H9 (cell line): ENCODE measurements around the gene IL17F. TPM values are rescaled to one million over a fixed set of nuclear protein-coding genes. Genes with fewer than 3 reads are reported as not detected.

Experiments
- DNase-seq: peaks from one replicate; pipeline ENCODE4 v3.0.0-alpha.2; 2017
- H2AFZ ChIP-seq: one replicate; pipeline ENCODE4 v1.6.1; 2013; ENCODE audit warnings: mild to moderate bottlenecking, low read length, control low read depth, moderate library complexity
- H2AK5ac ChIP-seq: 2 replicates; pipeline ENCODE4 v1.6.1; 2013; ENCODE audit warnings: low read length, control low read depth, mixed read lengths; ENCODE audit not compliant: insufficient read length
- H2BK120ac ChIP-seq: one replicate; pipeline ENCODE4 v1.6.1; 2013; ENCODE audit warnings: low read depth, mild to moderate bottlenecking, low read length, control low read depth, inconsistent platforms; ENCODE audit not compliant: poor library complexity, severe bottlenecking
- H2BK12ac ChIP-seq: 2 replicates; pipeline ENCODE4 v1.6.1; 2013; ENCODE audit warnings: low read length, control low read depth, mixed read lengths, low read depth; ENCODE audit not compliant: insufficient read length
- H2BK15ac ChIP-seq: 2 replicates; pipeline ENCODE4 v1.6.1; 2013; ENCODE audit warnings: low read depth, low read length, control low read depth
- H2BK20ac ChIP-seq: one replicate; pipeline ENCODE4 v1.6.1; 2013; ENCODE audit warnings: low read depth, mild to moderate bottlenecking, low read length, control low read depth, inconsistent platforms; ENCODE audit not compliant: poor library complexity, severe bottlenecking
- H2BK5ac ChIP-seq: 2 replicates; pipeline ENCODE4 v1.6.1; 2013; ENCODE audit warnings: low read length, control low read depth, mixed read lengths; ENCODE audit not compliant: insufficient read length
- H3K14ac ChIP-seq: 2 replicates; pipeline ENCODE4 v1.6.1; 2013; ENCODE audit warnings: low read length, control low read depth; ENCODE audit not compliant: insufficient read depth
- H3K18ac ChIP-seq: 2 replicates; pipeline ENCODE4 v1.6.1; 2013; ENCODE audit warnings: low read depth, mild to moderate bottlenecking, mixed read lengths, low read length, control low read depth; ENCODE audit not compliant: insufficient read length
- H3K23ac ChIP-seq: 2 replicates; pipeline ENCODE4 v1.6.1; 2013; ENCODE audit warnings: low read length, control low read depth, mixed read lengths, low read depth; ENCODE audit not compliant: insufficient read length
- H3K23me2 ChIP-seq: 2 replicates; pipeline ENCODE4 v1.6.1; 2013; ENCODE audit warnings: low read depth, mild to moderate bottlenecking, mixed read lengths, low read length, control low read depth; ENCODE audit not compliant: insufficient read length, poor library complexity, severe bottlenecking
- H3K27ac ChIP-seq: 2 replicates; pipeline ENCODE4 v1.5.1; 2013; ENCODE audit warnings: low read length, control low read depth, mixed read lengths, low read depth; ENCODE audit not compliant: insufficient read length
- H3K27me3 ChIP-seq: 2 replicates; pipeline ENCODE4 v1.6.1; 2013; ENCODE audit warnings: low read length, control low read depth, inconsistent platforms; ENCODE audit not compliant: insufficient read depth
- H3K4ac ChIP-seq: 2 replicates; pipeline ENCODE4 v1.6.1; 2013; ENCODE audit warnings: low read depth, mild to moderate bottlenecking, control low read depth, inconsistent platforms, low read length, moderate library complexity
- H3K4me1 ChIP-seq: 2 replicates; pipeline ENCODE4 v1.6.1; 2013; ENCODE audit warnings: low read length, control low read depth, inconsistent platforms; ENCODE audit not compliant: insufficient read depth
- H3K4me2 ChIP-seq: 2 replicates; pipeline ENCODE4 v1.6.1; 2013; ENCODE audit warnings: low read length, control low read depth, mixed read lengths; ENCODE audit not compliant: insufficient read length, insufficient read depth
- H3K56ac ChIP-seq: 2 replicates; pipeline ENCODE4 v1.6.1; 2013; ENCODE audit warnings: low read depth, mild to moderate bottlenecking, mixed read lengths, low read length, control low read depth; ENCODE audit not compliant: insufficient read length
- H3K79me1 ChIP-seq: 2 replicates; pipeline ENCODE4 v1.6.1; 2013; ENCODE audit warnings: low read depth, mild to moderate bottlenecking, moderate library complexity, low read length, control low read depth, inconsistent platforms; ENCODE audit not compliant: insufficient read depth, poor library complexity, severe bottlenecking
- H3K79me2 ChIP-seq: 2 replicates; pipeline ENCODE4 v1.6.1; 2013; ENCODE audit warnings: low read length, control low read depth, inconsistent platforms; ENCODE audit not compliant: insufficient read depth
- H3K9ac ChIP-seq: 2 replicates; pipeline ENCODE4 v1.6.1; 2013; ENCODE audit warnings: low read length, control low read depth, mixed read lengths; ENCODE audit not compliant: insufficient read length; ENCODE audit errors: extremely low read depth
- H3K9me3 ChIP-seq: one replicate; pipeline ENCODE4 v1.6.1; 2013; ENCODE audit warnings: low read depth, low read length, inconsistent platforms; ENCODE audit not compliant: control insufficient read depth
- H3T11ph ChIP-seq: one replicate; pipeline ENCODE4 v1.6.1; 2013; ENCODE audit warnings: mild to moderate bottlenecking, low read length, control low read depth, inconsistent platforms
- H4K20me1 ChIP-seq: one replicate; pipeline ENCODE4 v1.6.1; 2013; ENCODE audit not compliant: control insufficient read depth, insufficient read length, insufficient read depth
- H4K5ac ChIP-seq: 2 replicates; pipeline ENCODE4 v1.6.1; 2013; ENCODE audit warnings: low read depth, mild to moderate bottlenecking, mixed read lengths, low read length, control low read depth; ENCODE audit not compliant: insufficient read length
- H4K8ac ChIP-seq: replicated peaks from 2 replicates; pipeline ENCODE4 v1.6.1; 2013; ENCODE audit warnings: low read length, control low read depth, mixed read lengths, low read depth; ENCODE audit not compliant: insufficient read length
- H4K91ac ChIP-seq: 2 replicates; pipeline ENCODE4 v1.6.1; 2013; ENCODE audit warnings: low read depth, mild to moderate bottlenecking, moderate library complexity, mixed read lengths, low read length, control low read depth; ENCODE audit not compliant: insufficient read length
- H3K27ac Mint-ChIP-seq, 3 experiments: 2 replicates in 2 of 3; 3 replicates in 1 of 3; pipeline ENCODE4 v1.8.0; 2020 to 2021; ENCODE audit warnings: mixed read lengths in 3 of 3, mild to moderate bottlenecking in 1 of 3, moderate library complexity in 1 of 3
- H3K27me3 Mint-ChIP-seq: 2 replicates; pipeline ENCODE4 v1.8.0; 2021; ENCODE audit warnings: low read depth, mild to moderate bottlenecking, moderate library complexity, mixed read lengths
- H3K36me3 Mint-ChIP-seq, 3 experiments: 2 replicates in 2 of 3; 3 replicates in 1 of 3; pipeline ENCODE4 v1.8.0; 2020 to 2021; ENCODE audit warnings: low read depth in 3 of 3, mixed read lengths in 3 of 3; ENCODE audit not compliant: insufficient read depth in 1 of 3
- H3K4me1 Mint-ChIP-seq, 2 experiments: 2 replicates each; pipeline ENCODE4 v1.8.0; 2020; ENCODE audit warnings: mixed read lengths in 2 of 2
- H3K4me3 Mint-ChIP-seq, 2 experiments: 2 replicates in 1 of 2; 3 replicates in 1 of 2; pipeline ENCODE4 v1.8.0; 2020 to 2021; ENCODE audit warnings: mild to moderate bottlenecking in 2 of 2, mixed read lengths in 2 of 2, moderate library complexity in 1 of 2
- H3K9me3 Mint-ChIP-seq, 2 experiments: 2 replicates in 1 of 2; 3 replicates in 1 of 2; pipeline ENCODE4 v1.8.0; 2020; ENCODE audit warnings: mild to moderate bottlenecking in 2 of 2, mixed read lengths in 2 of 2, moderate library complexity in 1 of 2
- CTCF ChIP-seq: fragments of 200-600 bp; sonication (generic); conservative IDR thresholded peaks from 3 replicates; pipeline ENCODE4 v1.8.0; 2021; ENCODE audit warnings: antibody characterized with exemption, mild to moderate bottlenecking
- WGBS: extraction: QIAGEN DNeasy Blood & Tissue Kit; methylation state at CpG from one replicate; pipeline ENCODE4 v1.1.7; 2013; ENCODE audit warnings: missing lambda C conversion rate, low lambda C conversion rate, mixed read lengths; ENCODE audit not compliant: insufficient read length; ENCODE audit errors: extremely low coverage; 5-methylcytosine and 5-hydroxymethylcytosine counted together
- total RNA-seq: library from RNA; stranded (reverse); gene quantifications from 2 replicates; pipeline ENCODE4 v1.2.1, GENCODE V29; 2021

Gene IL17F
- total RNA-seq, 1 experiment from 2014 or later = not detected

GRCh38 chr6:52233005-52233404 is 11.3 kb downstream of the IL17F start:
- Histone ChIP-seq H3K79me2 (no peaks in the 10 kb centered on the region), H2BK20ac (no peak overlapping the region), H4K20me1 (no peaks in the 10 kb centered on the region), H2BK5ac (no peak overlapping the region), H2BK12ac (no peak overlapping the region), H2BK120ac (no peak overlapping the region), H3K4ac (no peak overlapping the region), H3K56ac (no peak overlapping the region), H3K4me1 (no peaks in the 10 kb centered on the region), H3K4me2 (no peak overlapping the region), H3K18ac (no peak overlapping the region), H3K27ac (no peak overlapping the region), H3K23me2 (no peaks in the 10 kb centered on the region), H3K23ac (no peak overlapping the region), H4K8ac (no peak overlapping the region), H3T11ph (no peak overlapping the region), H4K5ac (no peak overlapping the region), H2AK5ac (no peak overlapping the region), H3K14ac (no peak overlapping the region), H3K27me3 (no peaks in the 10 kb centered on the region), H3K9ac (no peak overlapping the region), H3K79me1 (no peaks in the 10 kb centered on the region), H2AFZ (no peak overlapping the region), H2BK15ac (no peak overlapping the region), H3K9me3 (no peaks in the 10 kb centered on the region), H4K91ac (no peak overlapping the region)
- no CpG with 5 or more reads among the region's 4 CpGs for WGBS
- no peaks in the 10 kb centered on the region for H3K9me3 Mint-ChIP-seq
- no peak for DNase-seq
- no peaks in the 10 kb centered on the region for H3K27me3 Mint-ChIP-seq
- no peak overlapping the region; a peak in 1 of 7 replicates for H3K27ac Mint-ChIP-seq
- peaks cover 0 to 19% of the 10 kb centered on the region in 2 experiments; a peak in 2 of 4 replicates for H3K4me1 Mint-ChIP-seq
- H3K36me3 Mint-ChIP-seq = no peaks in the 10 kb centered on the region
- no peak for TF ChIP-seq CTCF
- no peak overlapping the region for H3K4me3 Mint-ChIP-seq
